ENCODE measurements around the gene C17orf50.

Gene C17orf50

DNA sequence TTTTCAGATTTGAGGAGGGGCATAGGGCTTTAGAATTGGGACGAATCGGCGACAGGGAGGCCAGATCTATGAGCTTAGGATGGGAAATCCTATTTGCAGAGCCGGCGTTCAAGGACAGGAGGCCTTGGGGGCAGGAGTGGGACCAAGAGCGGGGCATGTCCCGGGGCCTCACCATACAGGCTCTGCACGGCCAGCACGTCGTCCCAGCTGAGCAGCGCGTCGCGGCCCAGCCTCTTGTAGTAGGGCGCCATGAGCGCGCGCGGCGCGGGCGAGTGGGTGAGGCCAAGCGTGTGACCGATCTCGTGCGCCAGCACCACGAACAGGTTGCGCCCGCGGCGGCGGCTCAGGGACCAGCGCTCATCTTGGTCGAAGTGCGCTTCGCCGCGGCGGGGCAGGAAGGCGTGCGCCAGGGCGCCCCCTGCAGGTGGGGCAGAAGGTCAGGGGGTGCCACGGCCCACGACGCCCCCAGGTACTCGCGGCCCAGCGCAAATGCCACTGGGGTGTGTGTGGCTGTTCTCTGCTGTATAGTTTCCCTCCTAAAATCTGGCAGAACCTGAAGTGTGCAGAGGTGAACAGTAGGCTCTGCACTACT is 9.3 kb downstream of the C17orf50 start:
- CTCF ChIA-PET = interaction anchor here (1.1 to 24.9 kb wide), 6 partner anchors 9 to 42 kb away, joined by 3 to 482 read pairs (median 18); partner anchors contain the start of genes MMP28 and TAF15
- Histone ChIP-seq H3K36me3 (ENCODE audit: control insufficient read depth in 4 of 4, insufficient read depth in 4 of 4, low read length in 3 of 4) (no peaks in the 10 kb centered on the region), H3K4me3 (ENCODE audit: control insufficient read depth in 1 of 7, extremely low read depth in 1 of 7, insufficient read depth in 4 of 7, low read depth in 2 of 7, low read length in 6 of 7) (no peak overlapping the region), H3K27me3 (replicated peaks in 2 of 5; ENCODE audit: control insufficient read depth in 4 of 5, insufficient read depth in 5 of 5, low read length in 4 of 5) (no peaks in the 10 kb centered on the region), H3K9me3 (ENCODE audit: control extremely low read depth in 1 of 5, control insufficient read depth in 4 of 5, insufficient read depth in 2 of 5, low read depth in 1 of 5, low read length in 4 of 5) (no peaks in the 10 kb centered on the region), H3K27ac (ENCODE audit: insufficient read depth in 1 of 2, low read depth in 1 of 2, low read length in 2 of 2, poor library complexity in 1 of 2, severe bottlenecking in 2 of 2) (no peak overlapping the region), H3K4me1 (ENCODE audit: control extremely low read depth in 1 of 4, control insufficient read depth in 4 of 4, insufficient read depth in 4 of 4, low read length in 3 of 4) (peaks cover 2 to 44% (median 40%) of the 10 kb centered on the region in 4 experiments)
- DNase-seq = no peak
- WGBS (ENCODE audit: insufficient coverage) = 98% methylated on average over 38 of the region's 48 CpGs
- POLR2A ChIA-PET = no interaction called here

- POLR2A ChIA-PET = no interaction called here
- 83% methylated on average over 19 of the region's 20 CpGs for WGBS (ENCODE audit: insufficient coverage)
- H3K4me3 ChIP-seq (ENCODE audit: control insufficient read depth in 1 of 7, extremely low read depth in 1 of 7, insufficient read depth in 4 of 7, low read depth in 2 of 7, low read length in 6 of 7) = peak overlapping the region in 1 of 7 experiments; percentile 20
These were observed 12.4 kb downstream of the C17orf50 start for GRCh38 chr17:35773129-35773528.

GRCh38 chr17:35773679-35774425 is 13.2 kb downstream of the C17orf50 start:
- Histone ChIP-seq H3K27ac (ENCODE audit: insufficient read depth in 1 of 2, low read depth in 1 of 2, low read length in 2 of 2, poor library complexity in 1 of 2, severe bottlenecking in 2 of 2) (peak overlapping the region in 1 of 2 experiments; percentile 47), H3K4me1 (ENCODE audit: control extremely low read depth in 1 of 4, control insufficient read depth in 4 of 4, insufficient read depth in 4 of 4, low read length in 3 of 4) (peaks cover 4 to 48% (median 38%) of the 10 kb centered on the region in 4 experiments), H3K27me3 (replicated peaks in 2 of 5; ENCODE audit: control insufficient read depth in 4 of 5, insufficient read depth in 5 of 5, low read length in 4 of 5) (no peaks in the 10 kb centered on the region), H3K9me3 (ENCODE audit: control extremely low read depth in 1 of 5, control insufficient read depth in 4 of 5, insufficient read depth in 2 of 5, low read depth in 1 of 5, low read length in 4 of 5) (no peaks in the 10 kb centered on the region), H3K36me3 (ENCODE audit: control insufficient read depth in 4 of 4, insufficient read depth in 4 of 4, low read length in 3 of 4) (peaks cover 3 to 5% (median 4%) of the 10 kb centered on the region in 4 experiments), H3K4me3 (ENCODE audit: control insufficient read depth in 1 of 7, extremely low read depth in 1 of 7, insufficient read depth in 4 of 7, low read depth in 2 of 7, low read length in 6 of 7) (peak overlapping the region in 1 of 7 experiments; percentile 20)
- CTCF ChIA-PET = interaction anchor here (1.3 to 24.9 kb wide), 4 partner anchors 10 to 38 kb away, joined by 4 to 482 read pairs (median 11); partner anchors contain the start of gene TAF15
- WGBS (ENCODE audit: insufficient coverage) = 44% methylated on average over 9 of the region's 10 CpGs
- POLR2A ChIA-PET = no interaction called here
- DNase-seq = peak in 2 of 3 donors; percentile 55 to 63

More at GRCh38 chr17:35773129-35773528, 12.4 kb downstream of the C17orf50 start:
- H3K9me3 ChIP-seq (ENCODE audit: control extremely low read depth in 1 of 5, control insufficient read depth in 4 of 5, insufficient read depth in 2 of 5, low read depth in 1 of 5, low read length in 4 of 5) = no peaks in the 10 kb centered on the region
- DNase-seq = no peak
- peaks cover 4 to 48% (median 38%) of the 10 kb centered on the region in 4 experiments for H3K4me1 ChIP-seq (ENCODE audit: control extremely low read depth in 1 of 4, control insufficient read depth in 4 of 4, insufficient read depth in 4 of 4, low read length in 3 of 4)
- H3K27me3 ChIP-seq (replicated peaks in 2 of 5; ENCODE audit: control insufficient read depth in 4 of 5, insufficient read depth in 5 of 5, low read length in 4 of 5) = no peaks in the 10 kb centered on the region
- CTCF ChIA-PET = interaction anchor here (1.6 to 24.9 kb wide), 3 partner anchors 9 to 39 kb away, joined by 4 to 482 read pairs (median 18); partner anchors contain the start of gene TAF15
- peak overlapping the region in 1 of 2 experiments; percentile 47 for H3K27ac ChIP-seq (ENCODE audit: insufficient read depth in 1 of 2, low read depth in 1 of 2, low read length in 2 of 2, poor library complexity in 1 of 2, severe bottlenecking in 2 of 2)
- peaks cover 0 to 3% (median 1%) of the 10 kb centered on the region in 4 experiments for H3K36me3 ChIP-seq (ENCODE audit: control insufficient read depth in 4 of 4, insufficient read depth in 4 of 4, low read length in 3 of 4)

GRCh38 chr17:35774499-35774898 is 13.8 kb downstream of the C17orf50 start:
- H3K27me3 ChIP-seq (replicated peaks in 2 of 5; ENCODE audit: control insufficient read depth in 4 of 5, insufficient read depth in 5 of 5, low read length in 4 of 5) = no peaks in the 10 kb centered on the region
- ChIA-PET CTCF (interaction anchor here (1.3 to 24.9 kb wide), 4 partner anchors 10 to 37 kb away, joined by 4 to 482 read pairs (median 11); partner anchors contain the start of gene TAF15), POLR2A (no interaction called here)
- WGBS (ENCODE audit: insufficient coverage) = 100% methylated on average over 2 of the region's 5 CpGs
- H3K4me3 ChIP-seq (ENCODE audit: control insufficient read depth in 1 of 7, extremely low read depth in 1 of 7, insufficient read depth in 4 of 7, low read depth in 2 of 7, low read length in 6 of 7) = no peak overlapping the region
- H3K27ac ChIP-seq (ENCODE audit: insufficient read depth in 1 of 2, low read depth in 1 of 2, low read length in 2 of 2, poor library complexity in 1 of 2, severe bottlenecking in 2 of 2) = no peak overlapping the region
- no peaks in the 10 kb centered on the region for H3K9me3 ChIP-seq (ENCODE audit: control extremely low read depth in 1 of 5, control insufficient read depth in 4 of 5, insufficient read depth in 2 of 5, low read depth in 1 of 5, low read length in 4 of 5)
- H3K36me3 ChIP-seq (ENCODE audit: control insufficient read depth in 4 of 4, insufficient read depth in 4 of 4, low read length in 3 of 4) = peaks cover 3 to 7% (median 4%) of the 10 kb centered on the region in 4 experiments
- H3K4me1 ChIP-seq (ENCODE audit: control extremely low read depth in 1 of 4, control insufficient read depth in 4 of 4, insufficient read depth in 4 of 4, low read length in 3 of 4) = peaks cover 4 to 48% (median 38%) of the 10 kb centered on the region in 4 experiments
- DNase-seq = no peak

- H3K9me3 ChIP-seq (ENCODE audit: control extremely low read depth in 1 of 5, control insufficient read depth in 4 of 5, insufficient read depth in 2 of 5, low read depth in 1 of 5, low read length in 4 of 5) = no peaks in the 10 kb centered on the region
- ChIA-PET CTCF (interaction anchor here (0.9 to 24.9 kb wide), 6 partner anchors 8 to 37 kb away, joined by 3 to 482 read pairs (median 4); partner anchors contain the start of gene TAF15), POLR2A (no interaction called here)
- no peak for DNase-seq
- H3K27me3 ChIP-seq (replicated peaks in 2 of 5; ENCODE audit: control insufficient read depth in 4 of 5, insufficient read depth in 5 of 5, low read length in 4 of 5) = no peaks in the 10 kb centered on the region
- H3K36me3 ChIP-seq (ENCODE audit: control insufficient read depth in 4 of 4, insufficient read depth in 4 of 4, low read length in 3 of 4) = peaks cover 3 to 7% (median 4%) of the 10 kb centered on the region in 4 experiments
- WGBS (ENCODE audit: insufficient coverage) = 68% methylated on average over 5 of the region's 5 CpGs
- no peak overlapping the region for H3K4me3 ChIP-seq (ENCODE audit: control insufficient read depth in 1 of 7, extremely low read depth in 1 of 7, insufficient read depth in 4 of 7, low read depth in 2 of 7, low read length in 6 of 7)
- peaks cover 4 to 48% (median 38%) of the 10 kb centered on the region in 4 experiments for H3K4me1 ChIP-seq (ENCODE audit: control extremely low read depth in 1 of 4, control insufficient read depth in 4 of 4, insufficient read depth in 4 of 4, low read length in 3 of 4)
- no peak overlapping the region for H3K27ac ChIP-seq (ENCODE audit: insufficient read depth in 1 of 2, low read depth in 1 of 2, low read length in 2 of 2, poor library complexity in 1 of 2, severe bottlenecking in 2 of 2)
These were observed 14.4 kb downstream of the C17orf50 start for GRCh38 chr17:35775039-35775438.

DNA sequence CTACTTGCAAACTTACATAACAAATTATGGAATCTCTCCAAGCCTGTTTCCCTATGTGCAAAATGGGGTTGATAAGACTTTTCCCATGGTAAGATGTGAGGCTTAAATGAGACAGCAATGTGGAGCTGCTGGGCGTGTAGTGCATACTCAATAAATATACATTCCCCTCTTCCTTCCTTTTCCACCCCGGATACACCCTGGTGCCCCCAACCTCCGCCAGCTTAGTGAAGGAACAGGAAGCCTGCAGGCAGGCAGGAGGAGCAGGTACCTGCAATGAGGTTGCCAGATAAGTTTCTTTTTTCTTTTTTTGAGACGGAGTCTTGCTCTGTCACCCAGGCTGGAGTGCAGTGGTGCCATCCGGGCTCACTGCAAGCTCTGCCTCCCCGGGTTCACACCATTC is 14.9 kb downstream of the C17orf50 start:
- H3K36me3 ChIP-seq (ENCODE audit: control insufficient read depth in 4 of 4, insufficient read depth in 4 of 4, low read length in 3 of 4) = peaks cover 3 to 7% (median 4%) of the 10 kb centered on the region in 4 experiments
- peak overlapping the region in 1 of 7 experiments; percentile 32 for H3K4me3 ChIP-seq (ENCODE audit: control insufficient read depth in 1 of 7, extremely low read depth in 1 of 7, insufficient read depth in 4 of 7, low read depth in 2 of 7, low read length in 6 of 7)
- WGBS (ENCODE audit: insufficient coverage) = no CpG with 5 or more reads among the region's 6 CpGs
- CTCF ChIA-PET = interaction anchor here (0.9 to 24.9 kb wide), 4 partner anchors 9 to 36 kb away, joined by 3 to 482 read pairs (median 4); partner anchors contain the start of gene TAF15
- no peak overlapping the region for H3K27ac ChIP-seq (ENCODE audit: insufficient read depth in 1 of 2, low read depth in 1 of 2, low read length in 2 of 2, poor library complexity in 1 of 2, severe bottlenecking in 2 of 2)
- H3K9me3 ChIP-seq (ENCODE audit: control extremely low read depth in 1 of 5, control insufficient read depth in 4 of 5, insufficient read depth in 2 of 5, low read depth in 1 of 5, low read length in 4 of 5) = no peaks in the 10 kb centered on the region
- H3K4me1 ChIP-seq (ENCODE audit: control extremely low read depth in 1 of 4, control insufficient read depth in 4 of 4, insufficient read depth in 4 of 4, low read length in 3 of 4) = peaks cover 4 to 48% (median 38%) of the 10 kb centered on the region in 4 experiments
- peak in 2 of 3 donors; percentile 48 to 62 for DNase-seq
- POLR2A ChIA-PET = no interaction called here
- no peaks in the 10 kb centered on the region for H3K27me3 ChIP-seq (replicated peaks in 2 of 5; ENCODE audit: control insufficient read depth in 4 of 5, insufficient read depth in 5 of 5, low read length in 4 of 5)

Measured in common myeloid progenitor, CD34-positive (primary cell).